HG02973 (cell line): ENCODE measurements around the gene GPR35.
"Not testable (repeated sequence)": the region's sequence is repeated elsewhere in the genome, so short reads cannot be mapped to it uniquely, and the experiment has no call there.

ENCODE experiments used
- ATAC-seq: cut with Tn5 transposase; IDR thresholded peaks from one replicate; pipeline ENCODE4 v1.9.1; 2021; ENCODE audit warnings: moderate library complexity; ENCODE audit not compliant: unreplicated experiment

GPR35 gene

GRCh38 chr2:240650254-240650965 lies 25.1 kb downstream of the GPR35 start:
- no peak for ATAC-seq

DNA sequence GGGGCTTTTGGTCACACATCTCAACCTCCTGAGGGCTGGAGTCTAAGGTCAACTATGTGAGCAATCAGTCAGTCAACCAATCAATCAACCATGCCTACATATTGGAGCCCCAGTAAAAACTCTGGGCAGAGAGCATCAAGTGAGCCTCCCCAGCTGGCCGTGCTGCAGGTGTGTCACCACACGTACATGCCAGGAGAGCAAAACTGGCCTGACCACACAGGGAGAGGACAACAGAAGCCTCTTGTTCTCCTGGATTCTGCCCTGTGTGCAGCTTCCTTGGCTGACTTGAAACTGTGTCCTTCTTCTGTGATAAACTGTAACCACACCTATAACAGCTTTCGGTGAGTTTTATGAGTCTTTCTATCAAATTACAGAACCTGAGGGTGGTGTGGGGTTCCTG lies 25.9 kb downstream of the GPR35 start:
- no peak for ATAC-seq

- ATAC-seq: no peak
These were observed 30.9 kb downstream of the GPR35 start for GRCh38 chr2:240655931-240656886.

DNA sequence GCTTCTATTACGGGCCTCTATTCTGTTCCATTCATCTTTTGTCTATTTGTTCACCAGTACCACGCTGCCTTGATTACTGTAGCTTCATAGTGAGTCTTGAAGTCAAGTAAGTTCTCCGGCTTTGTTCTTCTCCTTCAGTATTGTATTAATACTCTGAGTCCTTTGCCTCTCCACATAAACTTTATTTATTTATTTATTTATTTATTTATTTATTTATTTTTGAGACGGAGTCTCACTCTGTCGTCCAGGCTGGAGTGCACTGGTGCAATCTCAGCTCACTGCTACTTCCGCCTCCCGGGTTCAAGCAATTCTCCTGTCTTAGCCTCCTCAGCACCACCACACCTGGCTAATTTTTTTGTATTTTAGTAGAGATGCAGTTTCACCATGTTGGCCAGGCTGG lies 34.6 kb downstream of the GPR35 start:
- ATAC-seq: not testable (repeated sequence)

- no peak for ATAC-seq
These were observed 37.4 kb downstream of the GPR35 start for GRCh38 chr2:240662681-240663080.

DNA sequence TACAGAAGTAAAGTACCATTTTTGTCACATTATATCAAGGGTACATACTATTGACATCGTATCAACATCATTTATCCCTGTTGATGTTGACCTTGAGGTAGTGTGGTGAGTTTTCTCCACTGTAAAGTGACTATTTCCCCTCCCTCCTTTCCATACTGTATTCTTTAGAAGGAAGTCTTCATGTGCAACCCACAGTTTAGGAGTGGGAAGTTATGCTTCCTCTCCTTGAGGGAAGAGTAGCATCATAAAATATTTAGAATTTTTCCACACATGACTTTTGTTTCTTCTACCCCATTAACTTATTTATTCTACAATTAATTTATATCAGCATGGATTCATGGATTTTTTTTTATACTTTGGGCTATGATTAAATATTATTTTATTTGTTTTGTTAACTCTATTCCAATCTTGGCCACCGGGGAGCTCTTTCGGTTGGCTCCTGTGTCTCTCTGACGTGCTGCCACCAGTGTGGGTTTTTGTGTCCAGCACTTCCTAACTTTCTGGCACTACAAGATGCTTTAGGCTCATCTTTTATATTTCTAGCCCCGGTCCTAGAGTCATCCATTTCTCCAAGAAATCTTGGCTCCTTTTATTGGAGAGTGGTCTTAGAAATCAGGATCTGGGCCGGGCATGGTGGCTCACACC lies 38.4 kb downstream of the GPR35 start:
- ATAC-seq: no peak

DNA sequence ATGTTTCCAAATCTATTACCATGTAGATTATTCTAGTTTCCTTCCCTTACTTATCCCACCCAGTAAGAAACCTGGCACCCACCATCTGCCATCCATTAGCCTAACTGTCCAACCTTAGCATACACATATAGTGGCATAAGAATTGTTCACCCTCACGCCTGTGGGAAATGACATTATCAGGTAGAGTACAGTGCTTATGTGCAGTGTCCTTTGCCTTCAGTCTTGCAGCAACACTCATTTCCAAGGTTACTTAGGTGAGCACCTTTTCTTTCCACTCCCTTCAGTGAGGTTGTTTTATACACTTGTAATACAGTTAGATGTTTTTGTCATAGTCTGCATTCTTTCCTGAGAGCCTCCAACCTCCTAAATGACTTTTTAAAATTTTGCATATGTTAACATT lies 39.3 kb downstream of the GPR35 start:
- ATAC-seq: no peak

DNA sequence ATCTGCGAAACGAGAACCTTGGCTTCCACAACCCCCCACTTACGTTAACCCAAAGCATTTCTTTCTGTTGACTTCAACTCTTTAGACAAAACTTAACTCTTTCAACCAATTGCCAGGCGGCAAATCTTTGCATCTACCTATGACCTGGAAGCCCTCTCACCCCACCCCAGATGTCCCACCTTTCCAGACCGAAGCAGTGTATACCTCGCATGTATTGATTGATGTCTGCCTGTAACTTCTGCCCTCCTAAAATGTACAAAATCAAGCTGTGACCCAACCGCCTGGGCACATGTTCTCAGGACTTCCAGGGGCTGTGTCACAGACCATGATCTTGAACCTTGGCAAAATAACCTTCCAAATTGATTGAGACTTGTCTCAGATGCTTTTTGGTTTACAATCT lies 45.1 kb downstream of the GPR35 start:
- ATAC-seq: no peak

- no peak for ATAC-seq
These were observed 45.7 kb downstream of the GPR35 start for GRCh38 chr2:240670950-240671349.

DNA sequence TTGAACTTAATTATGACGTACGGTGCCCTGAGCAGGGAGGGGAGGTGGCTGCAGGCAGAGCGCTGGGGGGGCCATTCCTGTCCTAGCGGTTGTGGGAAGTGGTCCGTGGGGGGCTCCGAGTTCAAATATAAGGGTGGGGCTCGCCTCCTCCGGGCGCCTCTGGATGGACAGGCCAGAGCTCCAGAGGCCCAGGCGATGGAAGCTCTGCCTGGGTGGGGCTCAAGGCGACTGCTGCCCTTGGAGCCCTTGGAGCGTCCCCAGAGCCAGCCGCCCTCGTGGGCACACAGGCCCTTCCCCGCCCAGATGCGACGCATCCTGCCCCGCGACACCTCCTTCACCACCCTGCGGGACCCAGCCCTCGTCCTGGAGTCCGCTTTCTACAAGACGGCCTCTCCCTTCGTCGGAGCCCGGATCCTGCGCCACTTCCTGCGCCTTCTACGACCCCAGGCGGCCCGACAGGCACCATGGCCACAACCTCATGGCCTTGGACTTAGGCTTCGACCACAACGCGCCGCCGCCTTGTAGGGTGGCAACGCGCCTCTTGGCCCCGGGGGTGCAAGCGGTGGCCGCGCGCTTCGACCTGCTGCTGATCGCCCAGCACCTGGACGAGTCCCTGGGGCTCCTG lies 46.9 kb downstream of the GPR35 start:
- ATAC-seq: no peak

- no peak for ATAC-seq
These were observed 47.5 kb downstream of the GPR35 start for GRCh38 chr2:240672701-240673190.

GRCh38 chr2:240674461-240675184 lies 49.3 kb downstream of the GPR35 start:
- not testable (repeated sequence) for ATAC-seq

- ATAC-seq: not testable (repeated sequence)
These were observed 50.1 kb downstream of the GPR35 start for GRCh38 chr2:240675345-240675744.

DNA sequence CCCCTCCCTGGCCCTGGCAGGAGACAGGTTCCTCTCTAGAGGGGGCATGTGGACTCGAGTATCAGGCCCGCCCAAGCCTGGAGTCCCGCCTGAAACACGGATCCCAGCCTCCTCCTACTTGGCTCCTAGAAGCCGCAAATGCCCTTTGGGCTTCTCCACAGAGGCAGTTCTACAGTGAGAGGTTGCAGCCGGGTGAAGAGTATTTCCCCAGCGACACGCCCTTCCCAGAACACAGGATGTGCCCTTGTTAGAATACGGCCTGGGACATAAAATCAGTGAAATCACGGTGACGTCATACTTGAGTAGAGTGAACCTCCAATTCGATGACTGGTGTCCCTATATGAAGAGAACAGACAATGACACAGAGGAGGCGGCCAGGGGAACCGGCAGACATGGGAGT lies 52.8 kb downstream of the GPR35 start:
- ATAC-seq: not testable (repeated sequence)

GRCh38 chr2:240678909-240679308 lies 53.6 kb downstream of the GPR35 start:
- ATAC-seq: not testable (repeated sequence)

DNA sequence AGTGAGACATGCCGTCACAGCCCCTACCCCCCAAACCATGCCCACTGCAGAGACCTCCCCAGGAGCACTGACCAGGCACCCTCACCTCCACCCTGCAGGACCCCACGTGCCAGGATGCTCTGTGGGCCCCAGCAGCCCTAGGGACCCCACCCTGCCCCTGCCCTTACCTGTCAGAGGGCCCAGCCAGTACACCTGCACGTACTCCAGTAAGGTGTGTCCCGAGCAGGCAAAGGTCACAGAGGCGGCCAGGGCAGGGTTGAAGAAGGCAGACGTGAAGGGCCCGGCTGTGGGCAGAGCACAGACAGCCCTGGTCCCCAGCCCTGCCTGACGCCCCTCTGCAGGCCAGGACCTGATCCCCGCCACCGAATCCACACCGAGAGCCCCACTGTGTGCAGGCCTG lies 54.9 kb downstream of the GPR35 start:
- not testable (repeated sequence) for ATAC-seq
